ENCODE results near the gene BST1. TPM values are rescaled to one million over a fixed set of nuclear protein-coding genes. Genes with fewer than 3 reads are reported as not detected.

Gene BST1
- total and polyA plus RNA-seq, 2 of the 8 experiments (the other 6 are each of a cell fraction or from before 2014, with no cell fraction given): 0.52 to 0.54 TPM

DNA sequence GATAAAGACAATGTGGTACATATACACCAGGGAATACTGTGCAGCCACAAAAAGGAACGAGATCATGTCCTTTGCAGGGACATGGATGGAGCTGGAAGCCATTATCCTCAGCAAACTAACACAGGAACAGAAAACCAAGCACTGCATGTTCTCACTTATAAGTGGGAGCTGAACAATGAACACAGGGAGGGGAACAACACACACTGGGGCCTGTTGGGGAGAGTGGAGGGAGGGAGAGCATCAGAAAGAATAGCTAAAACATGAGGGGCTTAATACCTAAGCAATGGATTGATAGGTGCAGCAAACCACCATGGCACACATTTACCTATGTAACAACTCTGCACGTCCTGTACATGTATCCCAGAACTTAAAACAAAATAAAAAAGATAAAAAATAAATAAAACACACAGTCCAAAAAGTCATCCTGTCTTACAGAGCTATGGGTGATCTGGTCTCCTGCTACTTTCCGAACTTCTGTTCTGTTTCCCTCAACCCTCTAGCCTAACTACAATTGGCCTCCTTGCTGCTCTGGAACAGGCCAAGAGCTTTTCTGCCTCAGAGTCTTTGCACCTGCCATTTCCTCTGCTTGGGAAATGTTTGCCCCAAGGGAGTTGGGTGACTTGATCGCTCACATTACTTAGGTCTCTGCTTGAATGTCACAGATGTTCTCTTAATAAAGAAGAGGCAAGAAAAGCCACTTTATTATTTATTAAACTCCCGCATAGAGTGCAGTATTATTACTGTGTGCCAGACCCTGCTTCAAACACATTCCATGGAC is 74.2 kb downstream of the BST1 start:
- no peak for FAIRE-seq
- DNase-seq (ENCODE audit: low read depth in 1 of 2, low spot score in 2 of 2): no peak
- peaks cover 11% of the 10 kb centered on the region for H3K23me2 ChIP-seq (ENCODE audit: low read depth, low read length)
- H4K5ac ChIP-seq (ENCODE audit: insufficient read length, low read depth, low read length): no peak overlapping the region
- H3K27ac ChIP-seq (ENCODE audit: low read depth, low read length): no peak overlapping the region
- H3K4me2 ChIP-seq (ENCODE audit: insufficient read depth in 1 of 2, low read depth in 2 of 2, low read length in 2 of 2): no peak overlapping the region; a peak in 1 of 4 replicates
- no peak overlapping the region for H3K9ac ChIP-seq (replicated peaks in 1 of 4; ENCODE audit: extremely low read depth in 1 of 4, low read depth in 3 of 4, low read length in 3 of 4)
- ChIA-PET POLR2A (ENCODE audit: partially characterized antibody) (interaction anchor here (1.6 kb wide), 1 partner anchor 58 kb away, joined by 3 read pairs; no protein-coding TSS in a partner anchor), CTCF (ENCODE audit: partially characterized antibody) (interaction anchor here (0.6 to 1.7 kb wide), 4 partner anchors 11 to 297 kb away, joined by 3 to 4 read pairs (median 4); no protein-coding TSS in a partner anchor)
- peaks cover 0 to 4% (median 0%) of the 10 kb centered on the region in 4 experiments; a peak in 2 of 7 replicates for H3K4me1 ChIP-seq (replicated peaks in 1 of 4; ENCODE audit: control insufficient read depth in 3 of 4, insufficient read depth in 4 of 4, low read length in 3 of 4)
- H2BK12ac ChIP-seq (ENCODE audit: low read depth, low read length): no peak overlapping the region
- H2BK15ac ChIP-seq (ENCODE audit: low read length): no peak overlapping the region
- H3K79me1 ChIP-seq (ENCODE audit: low read depth, low read length): no peaks in the 10 kb centered on the region
- H3K36me3 ChIP-seq (ENCODE audit: control insufficient read depth in 2 of 4, insufficient read depth in 4 of 4, low read length in 3 of 4): no peaks in the 10 kb centered on the region
- 85% methylated on average over 5 of the region's 5 CpGs; no CpG with 5 or more reads in 1 of the 2 experiments for WGBS, 2 experiments (ENCODE audit: extremely low coverage in 1 of 2, insufficient coverage in 1 of 2, insufficient read length in 1 of 2, insufficient replicate concordance in 2 of 2, low coverage in 1 of 2, low lambda C conversion rate in 2 of 2, missing lambda C conversion rate in 1 of 2)
- no peak overlapping the region for H3K23ac ChIP-seq (ENCODE audit: insufficient read length)
- H4K91ac ChIP-seq (replicated peaks; ENCODE audit: insufficient read length, low read length): no peak overlapping the region
- no peaks in the 10 kb centered on the region for H3K9me3 ChIP-seq (ENCODE audit: insufficient read depth in 2 of 2, low read depth in 1 of 2, low read length in 1 of 2)
- no peak overlapping the region for H2AFZ ChIP-seq (ENCODE audit: low read length)
- H3K18ac ChIP-seq (ENCODE audit: extremely low read depth, low read length): no peak overlapping the region
- H3K4me3 ChIP-seq (ENCODE audit: extremely low read depth in 1 of 4, insufficient read depth in 2 of 4, low read depth in 3 of 4, low read length in 4 of 4): no peak overlapping the region
- no peak overlapping the region for H2AK5ac ChIP-seq (ENCODE audit: low read depth, low read length)
- H3K56ac ChIP-seq (replicated peaks; ENCODE audit: insufficient read length, low read depth, low read length): no peak overlapping the region
- no peak overlapping the region for H2BK20ac ChIP-seq (ENCODE audit: low read length)
- H2BK120ac ChIP-seq (replicated peaks; ENCODE audit: low read depth, low read length): no peak overlapping the region
- peaks cover 13 to 35% (median 25%) of the 10 kb centered on the region in 4 experiments for H3K27me3 ChIP-seq (replicated peaks in 1 of 4; ENCODE audit: control insufficient read depth in 3 of 4, extremely low read depth in 1 of 4, insufficient read depth in 3 of 4, low read length in 3 of 4)
- H3K14ac ChIP-seq (ENCODE audit: insufficient read length): no peak overlapping the region
- H3K4ac ChIP-seq (replicated peaks; ENCODE audit: insufficient read length, low read depth, low read length): no peak overlapping the region
- H2BK5ac ChIP-seq (ENCODE audit: low read depth, low read length): no peak overlapping the region
- H4K8ac ChIP-seq (ENCODE audit: extremely low read depth, insufficient read depth, low read length): no peak overlapping the region
- H4K20me1 ChIP-seq (replicated peaks in 1 of 2; ENCODE audit: control insufficient read depth in 1 of 2, insufficient read depth in 2 of 2, low read length in 2 of 2): peaks cover 0 to 2% of the 10 kb centered on the region in 2 experiments
- H3K79me2 ChIP-seq (ENCODE audit: control insufficient read depth in 1 of 2, insufficient read depth in 2 of 2, low read length in 2 of 2): no peaks in the 10 kb centered on the region
- no peak for TF ChIP-seq GABPA (IDR thresholded peaks at IDR 0.05; ENCODE audit: borderline replicate concordance, insufficient read depth, low read length)
- no peak for TF ChIP-seq KDM5A (IDR thresholded peaks at IDR 0.05; ENCODE audit: low read length)
- no peak for TF ChIP-seq CEBPB (IDR thresholded peaks at IDR 0.05; ENCODE audit: low read depth, low read length)
- TF ChIP-seq, protein P1, sequence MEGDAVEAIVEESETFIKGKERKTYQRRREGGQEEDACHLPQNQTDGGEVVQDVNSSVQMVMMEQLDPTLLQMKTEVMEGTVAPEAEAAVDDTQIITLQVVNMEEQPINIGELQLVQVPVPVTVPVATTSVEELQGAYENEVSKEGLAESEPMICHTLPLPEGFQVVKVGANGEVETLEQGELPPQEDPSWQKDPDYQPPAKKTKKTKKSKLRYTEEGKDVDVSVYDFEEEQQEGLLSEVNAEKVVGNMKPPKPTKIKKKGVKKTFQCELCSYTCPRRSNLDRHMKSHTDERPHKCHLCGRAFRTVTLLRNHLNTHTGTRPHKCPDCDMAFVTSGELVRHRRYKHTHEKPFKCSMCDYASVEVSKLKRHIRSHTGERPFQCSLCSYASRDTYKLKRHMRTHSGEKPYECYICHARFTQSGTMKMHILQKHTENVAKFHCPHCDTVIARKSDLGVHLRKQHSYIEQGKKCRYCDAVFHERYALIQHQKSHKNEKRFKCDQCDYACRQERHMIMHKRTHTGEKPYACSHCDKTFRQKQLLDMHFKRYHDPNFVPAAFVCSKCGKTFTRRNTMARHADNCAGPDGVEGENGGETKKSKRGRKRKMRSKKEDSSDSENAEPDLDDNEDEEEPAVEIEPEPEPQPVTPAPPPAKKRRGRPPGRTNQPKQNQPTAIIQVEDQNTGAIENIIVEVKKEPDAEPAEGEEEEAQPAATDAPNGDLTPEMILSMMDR (IDR thresholded peaks at IDR 0.05; ENCODE audit: control extremely low read depth in 1 of 3, insufficient read depth in 1 of 3, low read depth in 1 of 3, low read length in 3 of 3): no peak
- no peak for TF ChIP-seq KDM1A (IDR thresholded peaks at IDR 0.05; ENCODE audit: borderline replicate concordance, low read length)
- TF ChIP-seq, protein P2, sequence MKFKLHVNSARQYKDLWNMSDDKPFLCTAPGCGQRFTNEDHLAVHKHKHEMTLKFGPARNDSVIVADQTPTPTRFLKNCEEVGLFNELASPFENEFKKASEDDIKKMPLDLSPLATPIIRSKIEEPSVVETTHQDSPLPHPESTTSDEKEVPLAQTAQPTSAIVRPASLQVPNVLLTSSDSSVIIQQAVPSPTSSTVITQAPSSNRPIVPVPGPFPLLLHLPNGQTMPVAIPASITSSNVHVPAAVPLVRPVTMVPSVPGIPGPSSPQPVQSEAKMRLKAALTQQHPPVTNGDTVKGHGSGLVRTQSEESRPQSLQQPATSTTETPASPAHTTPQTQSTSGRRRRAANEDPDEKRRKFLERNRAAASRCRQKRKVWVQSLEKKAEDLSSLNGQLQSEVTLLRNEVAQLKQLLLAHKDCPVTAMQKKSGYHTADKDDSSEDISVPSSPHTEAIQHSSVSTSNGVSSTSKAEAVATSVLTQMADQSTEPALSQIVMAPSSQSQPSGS (IDR thresholded peaks at IDR 0.05; ENCODE audit: low read length): no peak
- no peak for TF ChIP-seq CTBP2 (IDR thresholded peaks at IDR 0.05; ENCODE audit: borderline replicate concordance, insufficient read depth, insufficient read length, low read length)
